HFFc6 (cell line): ENCODE data around the gene ADGRL3. TPM values are rescaled to one million over a fixed set of nuclear protein-coding genes. Genes with fewer than 3 reads are reported as not detected.

Experiments
- DNase-seq: peaks from one replicate; pipeline ENCODE4 v3.0.0-alpha.2; 2018
- H3K27ac Mint-ChIP-seq: 2 replicates; pipeline ENCODE4 v1.8.0; 2020; ENCODE audit warnings: mild to moderate bottlenecking, mixed read lengths
- H3K27me3 Mint-ChIP-seq: 2 replicates; pipeline ENCODE4 v1.8.0; 2021; ENCODE audit warnings: mild to moderate bottlenecking, moderate library complexity, mixed read lengths; ENCODE audit not compliant: insufficient read depth
- H3K36me3 Mint-ChIP-seq: 2 replicates; pipeline ENCODE4 v1.8.0; 2021; ENCODE audit warnings: low read depth, mixed read lengths
- H3K4me1 Mint-ChIP-seq: 2 replicates; pipeline ENCODE4 v1.8.0; 2020; ENCODE audit warnings: low read depth, mixed read lengths
- H3K4me3 Mint-ChIP-seq: 2 replicates; pipeline ENCODE4 v1.8.0; 2020; ENCODE audit warnings: mild to moderate bottlenecking, moderate library complexity, mixed read lengths
- H3K9me3 Mint-ChIP-seq: 2 replicates; pipeline ENCODE4 v1.8.0; 2020; ENCODE audit warnings: mild to moderate bottlenecking, mixed read lengths
- total RNA-seq, 6 experiments: library from RNA; stranded (reverse); fragmentation: NEBNext Ultra II Directional; extraction: Animal tissue kit (Norgen Biotek cat#: 25700); gene quantifications; 2 replicates in 1 of 6; 3 replicates in 5 of 6; pipeline ENCODE4 v1.2.3, GENCODE V29; 2021
- TF ChIP-seq, protein P1 (sequence below): fragments of 200-600 bp; sonication (generic); IDR thresholded peaks from 2 replicates; pipeline ENCODE4 v1.5.0; 2021; ENCODE audit warnings: antibody characterized with exemption, mild to moderate bottlenecking

ADGRL3 gene
- total RNA-seq, 6 experiments from 2014 or later: not detected

DNA sequence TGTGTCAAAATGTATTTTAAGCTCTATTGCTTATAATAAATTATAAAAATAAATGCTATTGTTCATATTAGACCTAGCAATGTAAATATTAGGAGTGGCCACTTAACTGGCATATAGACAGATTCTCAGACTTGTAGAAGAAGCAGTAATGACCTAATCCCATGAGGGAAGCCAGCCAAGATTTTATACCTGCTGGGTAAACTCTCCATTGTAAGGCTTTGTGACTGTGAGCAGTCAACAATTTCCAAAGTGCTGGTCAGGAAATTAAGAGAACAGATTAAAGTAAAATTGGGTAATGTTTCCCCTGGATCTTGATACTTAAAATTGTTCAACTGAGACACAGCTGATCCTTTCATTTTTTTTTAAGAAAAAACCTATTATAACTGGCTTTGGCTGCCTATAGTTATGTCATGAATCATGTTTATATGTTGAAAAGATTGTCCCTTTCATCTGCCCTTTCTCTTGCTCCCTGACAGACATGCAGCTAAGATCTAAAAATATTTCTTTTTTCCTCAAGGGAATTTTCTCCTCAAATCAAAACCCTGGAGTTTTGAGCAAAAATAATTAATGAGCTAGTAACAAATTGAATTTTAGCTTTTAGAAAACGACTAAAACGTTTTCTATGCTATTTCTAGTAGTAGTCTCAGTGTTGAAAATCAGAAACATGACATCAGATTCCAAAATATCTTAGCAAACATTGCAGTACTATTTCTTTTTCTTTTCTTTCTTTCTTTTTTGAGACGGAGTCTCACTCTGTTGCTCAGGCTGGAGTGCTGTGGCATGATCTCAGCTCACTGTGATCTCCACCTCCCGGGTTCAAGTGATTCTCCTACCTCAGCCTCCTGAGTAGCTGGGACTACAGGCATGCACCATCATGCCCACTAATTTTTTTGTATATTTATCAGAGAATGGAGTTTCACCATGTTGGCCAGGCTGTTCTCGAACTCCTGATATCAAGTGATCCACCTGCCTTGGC is 77.9 kb downstream of the ADGRL3 start:
- Mint-ChIP-seq H3K9me3 (peaks cover 17% of the 10 kb centered on the region), H3K27me3 (no peaks in the 10 kb centered on the region), H3K36me3 (no peaks in the 10 kb centered on the region), H3K4me1 (no peaks in the 10 kb centered on the region), H3K27ac (no peak overlapping the region), H3K4me3 (no peak overlapping the region)
- DNase-seq: no peak
- TF ChIP-seq, protein P1, sequence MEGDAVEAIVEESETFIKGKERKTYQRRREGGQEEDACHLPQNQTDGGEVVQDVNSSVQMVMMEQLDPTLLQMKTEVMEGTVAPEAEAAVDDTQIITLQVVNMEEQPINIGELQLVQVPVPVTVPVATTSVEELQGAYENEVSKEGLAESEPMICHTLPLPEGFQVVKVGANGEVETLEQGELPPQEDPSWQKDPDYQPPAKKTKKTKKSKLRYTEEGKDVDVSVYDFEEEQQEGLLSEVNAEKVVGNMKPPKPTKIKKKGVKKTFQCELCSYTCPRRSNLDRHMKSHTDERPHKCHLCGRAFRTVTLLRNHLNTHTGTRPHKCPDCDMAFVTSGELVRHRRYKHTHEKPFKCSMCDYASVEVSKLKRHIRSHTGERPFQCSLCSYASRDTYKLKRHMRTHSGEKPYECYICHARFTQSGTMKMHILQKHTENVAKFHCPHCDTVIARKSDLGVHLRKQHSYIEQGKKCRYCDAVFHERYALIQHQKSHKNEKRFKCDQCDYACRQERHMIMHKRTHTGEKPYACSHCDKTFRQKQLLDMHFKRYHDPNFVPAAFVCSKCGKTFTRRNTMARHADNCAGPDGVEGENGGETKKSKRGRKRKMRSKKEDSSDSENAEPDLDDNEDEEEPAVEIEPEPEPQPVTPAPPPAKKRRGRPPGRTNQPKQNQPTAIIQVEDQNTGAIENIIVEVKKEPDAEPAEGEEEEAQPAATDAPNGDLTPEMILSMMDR: no peak

DNA sequence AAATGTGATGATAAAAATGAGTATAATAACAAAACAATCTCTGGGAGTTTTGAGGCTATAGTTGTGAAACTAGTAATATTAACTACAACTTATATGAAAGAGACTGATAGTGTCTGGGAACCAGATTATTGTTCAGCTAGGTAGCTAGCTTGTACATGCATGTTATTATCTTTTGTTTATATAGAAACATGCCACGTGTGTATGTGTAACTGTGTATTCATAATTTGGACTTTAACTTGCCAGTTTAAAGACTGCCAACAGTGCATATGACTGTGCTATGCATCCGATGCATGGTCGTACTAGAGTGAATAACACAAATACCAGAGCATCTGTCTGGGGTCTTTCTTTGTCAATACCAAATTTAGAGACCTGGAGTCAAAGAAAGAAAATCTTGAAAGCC is 92.2 kb downstream of the ADGRL3 start:
- no peak overlapping the region for H3K27ac Mint-ChIP-seq
- TF ChIP-seq, protein P1: no peak
- no peaks in the 10 kb centered on the region for H3K4me1 Mint-ChIP-seq
- H3K27me3 Mint-ChIP-seq: no peaks in the 10 kb centered on the region
- no peaks in the 10 kb centered on the region for H3K36me3 Mint-ChIP-seq
- no peak overlapping the region for H3K4me3 Mint-ChIP-seq
- H3K9me3 Mint-ChIP-seq: peaks cover 4% of the 10 kb centered on the region
- no peak for DNase-seq

DNA sequence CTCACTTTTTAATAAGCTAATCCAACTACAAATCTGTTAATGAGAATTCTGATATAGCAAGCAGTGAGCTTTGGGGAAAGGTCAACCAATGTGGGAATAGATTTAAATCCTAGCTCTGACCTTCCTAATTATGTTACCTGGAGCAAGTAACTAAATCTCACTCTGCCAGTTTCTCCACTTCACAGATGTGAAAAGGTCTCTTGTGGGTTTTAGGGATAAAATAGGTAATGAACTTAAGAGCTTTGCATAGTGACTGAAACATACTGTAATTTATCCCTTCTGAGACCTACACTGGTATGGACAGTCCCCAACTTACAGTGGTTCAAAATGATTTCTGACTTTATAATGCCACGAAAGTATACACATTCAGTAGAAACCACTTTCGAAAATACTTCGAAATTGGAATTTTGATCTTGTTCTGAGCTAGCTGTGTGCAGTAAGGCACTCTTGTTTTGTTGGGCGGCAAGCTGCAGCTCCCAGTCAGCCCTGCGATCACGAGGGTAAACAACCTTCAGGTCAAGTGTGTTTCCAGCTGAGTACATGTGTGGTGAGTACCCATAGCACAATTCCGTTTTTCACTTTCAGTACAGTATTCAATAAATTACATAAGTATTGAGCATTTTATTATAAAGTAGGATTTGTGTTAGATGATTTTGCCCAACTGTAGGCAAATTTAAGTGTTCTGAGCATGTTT is 93.7 kb downstream of the ADGRL3 start:
- no peaks in the 10 kb centered on the region for H3K36me3 Mint-ChIP-seq
- peaks cover 4% of the 10 kb centered on the region for H3K9me3 Mint-ChIP-seq
- no peaks in the 10 kb centered on the region for H3K27me3 Mint-ChIP-seq
- TF ChIP-seq, protein P1: no peak
- H3K4me3 Mint-ChIP-seq: no peak overlapping the region
- DNase-seq: no peak
- no peaks in the 10 kb centered on the region for H3K4me1 Mint-ChIP-seq
- H3K27ac Mint-ChIP-seq: no peak overlapping the region

DNA sequence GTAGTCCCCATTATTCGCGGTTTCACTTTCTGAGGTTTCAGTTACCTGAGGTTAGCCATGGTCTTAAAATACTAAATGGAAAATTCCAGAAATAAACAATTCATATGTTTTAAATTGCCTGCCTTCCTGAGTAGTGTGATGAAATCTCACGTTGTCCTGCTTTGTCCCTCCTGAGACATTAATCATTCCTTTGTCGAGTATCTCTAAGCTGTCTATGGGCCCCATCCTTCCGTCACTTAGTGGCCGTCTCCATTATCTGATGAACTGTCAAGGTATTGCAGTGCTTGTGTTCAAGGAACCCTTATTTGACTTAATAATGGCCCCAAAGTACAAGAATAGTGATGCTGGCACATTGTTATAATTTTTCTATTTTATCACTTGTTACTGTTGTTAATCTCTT is 94.8 kb downstream of the ADGRL3 start:
- H3K27me3 Mint-ChIP-seq: no peaks in the 10 kb centered on the region
- DNase-seq: no peak
- H3K9me3 Mint-ChIP-seq: peaks cover 7% of the 10 kb centered on the region
- no peak overlapping the region for H3K4me3 Mint-ChIP-seq
- TF ChIP-seq, protein P1: no peak
- no peaks in the 10 kb centered on the region for H3K36me3 Mint-ChIP-seq
- no peaks in the 10 kb centered on the region for H3K4me1 Mint-ChIP-seq
- H3K27ac Mint-ChIP-seq: no peak overlapping the region

DNA sequence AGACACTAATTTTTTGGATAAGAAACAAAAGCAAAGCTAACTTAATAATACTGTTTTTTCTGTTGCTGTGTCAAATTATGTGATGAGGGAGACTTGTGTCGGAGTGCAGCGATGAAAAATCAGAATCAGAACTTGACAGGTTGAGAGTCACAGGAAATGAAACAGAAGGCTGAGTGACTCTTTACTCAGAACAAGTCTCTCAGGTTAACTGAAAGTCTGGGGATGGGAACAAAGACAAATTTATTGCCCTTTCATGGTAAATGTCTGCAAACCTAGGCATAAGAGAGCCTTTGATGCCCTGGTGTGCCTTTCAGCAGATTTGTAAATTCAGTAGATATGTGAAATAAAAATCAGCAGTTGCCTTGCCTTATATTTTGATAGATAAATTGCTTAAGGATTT is 96.0 kb downstream of the ADGRL3 start:
- no peak overlapping the region for H3K27ac Mint-ChIP-seq
- TF ChIP-seq, protein P1: no peak
- H3K9me3 Mint-ChIP-seq: peaks cover 7% of the 10 kb centered on the region
- H3K36me3 Mint-ChIP-seq: no peaks in the 10 kb centered on the region
- no peak for DNase-seq
- H3K4me3 Mint-ChIP-seq: no peak overlapping the region
- H3K4me1 Mint-ChIP-seq: no peaks in the 10 kb centered on the region
- H3K27me3 Mint-ChIP-seq: no peaks in the 10 kb centered on the region
